H1 (cell line): Measurements from ENCODE around the gene BRD4. TPM values are rescaled to one million over a fixed set of nuclear protein-coding genes. Genes with fewer than 3 reads are reported as not detected.

Source experiments
- CTCF ChIA-PET: fragments of 300-600 bp; sonication (Branson Sonifier 250); formaldehyde crosslinking; loops from one replicate; lab custom pipeline; 2021; ENCODE audit not compliant: partially characterized antibody; lab: Charles Lee
- POLR2A ChIA-PET: fragments of 300-600 bp; sonication (Branson Sonifier 250); formaldehyde crosslinking; loops from one replicate; lab custom pipeline; 2021; ENCODE audit warnings: inconsistent platforms; ENCODE audit not compliant: partially characterized antibody; lab: Charles Lee
- DNase-seq, 2 experiments: peaks; one replicate each; pipeline versions ENCODE4 v3.0.0 to v3.0.0-alpha.2; 2010 to 2022; ENCODE audit warnings: low spot score in 2 of 2, low read depth in 1 of 2, mixed read lengths in 1 of 2
- FAIRE-seq: peaks from 2 replicates; lab custom pipeline; 2011; peaks lifted over from hg19 to GRCh38; lab: Jason Lieb, UNC
- H2AFZ ChIP-seq: 2 replicates; pipeline ENCODE4 v1.8.1; 2012; ENCODE audit warnings: low read length, inconsistent platforms
- H2AK5ac ChIP-seq: 2 replicates; pipeline ENCODE4 v1.6.1; 2013; ENCODE audit warnings: low read depth, low read length
- H2BK120ac ChIP-seq: replicated peaks from 2 replicates; pipeline ENCODE3; 2013; ENCODE audit warnings: low read depth, low read length, inconsistent platforms
- H2BK12ac ChIP-seq: 2 replicates; pipeline ENCODE4 v1.6.1; 2013; ENCODE audit warnings: low read depth, low read length
- H2BK15ac ChIP-seq: 2 replicates; pipeline ENCODE4 v1.6.1; 2013; ENCODE audit warnings: low read length
- H2BK20ac ChIP-seq: 2 replicates; pipeline ENCODE4 v1.6.1; 2013; ENCODE audit warnings: low read length
- H2BK5ac ChIP-seq: 2 replicates; pipeline ENCODE4 v1.6.1; 2013; ENCODE audit warnings: low read depth, low read length
- H3K14ac ChIP-seq: 2 replicates; pipeline ENCODE4 v1.6.1; 2013; ENCODE audit warnings: inconsistent platforms; ENCODE audit not compliant: insufficient read length
- H3K18ac ChIP-seq: 2 replicates; pipeline ENCODE4 v1.6.1; 2013; ENCODE audit warnings: low read length; ENCODE audit errors: extremely low read depth
- H3K23ac ChIP-seq: 2 replicates; pipeline ENCODE4 v1.6.1; 2013; ENCODE audit warnings: inconsistent platforms; ENCODE audit not compliant: insufficient read length
- H3K23me2 ChIP-seq: 2 replicates; pipeline ENCODE4 v1.6.1; 2013; ENCODE audit warnings: low read depth, low read length
- H3K27ac ChIP-seq: 2 replicates; pipeline ENCODE4 v1.6.1; 2011; ENCODE audit warnings: low read depth, low read length, inconsistent platforms
- H3K27me3 ChIP-seq, 4 experiments: replicated peaks in 1 of 4; 1 replicate in 1 of 4; 2 replicates in 3 of 4; pipeline versions ENCODE4 v1.6.1 to v1.8.1; 2011 to 2013; ENCODE audit warnings: low read length in 3 of 4, mild to moderate bottlenecking in 3 of 4, inconsistent platforms in 2 of 4, mixed read lengths in 2 of 4, moderate library complexity in 1 of 4; ENCODE audit not compliant: control insufficient read depth in 3 of 4, insufficient read depth in 3 of 4; ENCODE audit errors: extremely low read depth in 1 of 4
- H3K36me3 ChIP-seq, 4 experiments: 2 replicates each; pipeline versions ENCODE4 v1.6.1 to v1.8.1; 2011 to 2013; ENCODE audit warnings: mild to moderate bottlenecking in 4 of 4, low read length in 3 of 4, moderate library complexity in 2 of 4, control low read depth in 1 of 4, inconsistent platforms in 1 of 4; ENCODE audit not compliant: insufficient read depth in 4 of 4, control insufficient read depth in 2 of 4
- H3K4ac ChIP-seq: replicated peaks from 2 replicates; pipeline ENCODE3; 2013; ENCODE audit warnings: low read length, low read depth, mixed read lengths, inconsistent platforms; ENCODE audit not compliant: insufficient read length
- H3K4me1 ChIP-seq, 4 experiments: replicated peaks in 1 of 4; 1 replicate in 1 of 4; 2 replicates in 3 of 4; pipeline versions ENCODE4 v1.6.1 to v1.8.1; 2011 to 2013; ENCODE audit warnings: low read length in 3 of 4, inconsistent platforms in 2 of 4, mixed read lengths in 1 of 4; ENCODE audit not compliant: insufficient read depth in 4 of 4, control insufficient read depth in 3 of 4
- H3K4me2 ChIP-seq, 2 experiments: 2 replicates each; pipeline versions ENCODE4 v1.6.1 to v1.8.1; 2011 to 2013; ENCODE audit warnings: low read depth in 2 of 2, low read length in 2 of 2, control low read depth in 1 of 2, inconsistent platforms in 1 of 2, mild to moderate bottlenecking in 1 of 2; ENCODE audit not compliant: insufficient read depth in 1 of 2
- H3K4me3 ChIP-seq, 4 experiments: fragments of 200-600, 300-600 bp in 1 of 4; sonication (generic), shearing (Covaris generic), sonication (Bioruptor Twin) in 1 of 4; 2 replicates each; pipeline versions ENCODE4 v1.5.1 to v1.8.1; 2011 to 2016; ENCODE audit warnings: low read length in 4 of 4, low read depth in 3 of 4, control low read depth in 2 of 4, inconsistent platforms in 2 of 4, mild to moderate bottlenecking in 2 of 4, mixed read lengths in 1 of 4, moderate library complexity in 1 of 4; ENCODE audit not compliant: insufficient read depth in 2 of 4; ENCODE audit errors: extremely low read depth in 1 of 4
- H3K56ac ChIP-seq: replicated peaks from 2 replicates; pipeline ENCODE3; 2013; ENCODE audit warnings: low read depth, mild to moderate bottlenecking, mixed read lengths, low read length, inconsistent platforms; ENCODE audit not compliant: insufficient read length
- H3K79me1 ChIP-seq: 2 replicates; pipeline ENCODE4 v1.6.1; 2013; ENCODE audit warnings: low read depth, low read length, control low read depth
- H3K79me2 ChIP-seq, 2 experiments: 2 replicates each; pipeline versions ENCODE4 v1.6.1 to v1.8.1; 2012 to 2013; ENCODE audit warnings: low read length in 2 of 2, mild to moderate bottlenecking in 2 of 2, inconsistent platforms in 1 of 2; ENCODE audit not compliant: insufficient read depth in 2 of 2, control insufficient read depth in 1 of 2
- H3K9ac ChIP-seq, 4 experiments: replicated peaks in 1 of 4; 1 replicate in 1 of 4; 2 replicates in 3 of 4; pipeline versions ENCODE4 v1.6.1 to v1.8.1; 2011 to 2013; ENCODE audit warnings: low read depth in 3 of 4, low read length in 3 of 4, control low read depth in 2 of 4, mild to moderate bottlenecking in 2 of 4, moderate library complexity in 2 of 4, inconsistent platforms in 1 of 4; ENCODE audit errors: extremely low read depth in 1 of 4
- H3K9me3 ChIP-seq, 2 experiments: 2 replicates each; pipeline versions ENCODE4 v1.6.1 to v1.8.1; 2012 to 2013; ENCODE audit warnings: mild to moderate bottlenecking in 2 of 2, moderate library complexity in 2 of 2, control low read depth in 1 of 2, inconsistent platforms in 1 of 2, low read depth in 1 of 2, low read length in 1 of 2, mixed read lengths in 1 of 2; ENCODE audit not compliant: insufficient read depth in 2 of 2
- H4K20me1 ChIP-seq, 2 experiments: replicated peaks in 1 of 2; 2 replicates each; pipeline versions ENCODE3 to v1.8.1; 2011 to 2013; ENCODE audit warnings: inconsistent platforms in 2 of 2, low read length in 2 of 2, mild to moderate bottlenecking in 1 of 2; ENCODE audit not compliant: insufficient read depth in 2 of 2, control insufficient read depth in 1 of 2
- H4K5ac ChIP-seq: 2 replicates; pipeline ENCODE4 v1.6.1; 2013; ENCODE audit warnings: low read length, low read depth, mixed read lengths, inconsistent platforms; ENCODE audit not compliant: insufficient read length
- H4K8ac ChIP-seq: 2 replicates; pipeline ENCODE4 v1.8.0; 2013; ENCODE audit warnings: mild to moderate bottlenecking, moderate library complexity, low read length, inconsistent platforms; ENCODE audit not compliant: insufficient read depth; ENCODE audit errors: extremely low read depth
- H4K91ac ChIP-seq: replicated peaks from 2 replicates; pipeline ENCODE3; 2013; ENCODE audit warnings: low read length, mixed read lengths, inconsistent platforms; ENCODE audit not compliant: insufficient read length
- BACH1 ChIP-seq: IDR thresholded peaks from 2 replicates; pipeline ENCODE4 v1.6.1; 2012; ENCODE audit warnings: low read length, improper control_type of control experiment
- FOSL1 ChIP-seq: IDR thresholded peaks from 2 replicates; pipeline ENCODE4 v1.6.1; 2011; ENCODE audit warnings: mild to moderate bottlenecking, low read depth, low read length, moderate library complexity; ENCODE audit not compliant: insufficient read depth
- HDAC2 ChIP-seq, 2 experiments: fragments of 300-600 bp in 1 of 2; sonication (generic) in 1 of 2; IDR thresholded peaks; 2 replicates each; pipeline ENCODE4 v1.6.1; 2011 to 2012; ENCODE audit warnings: low read depth in 2 of 2, low read length in 2 of 2, mild to moderate bottlenecking in 2 of 2, moderate library complexity in 2 of 2, borderline replicate concordance in 1 of 2, inconsistent platforms in 1 of 2
- NRF1 ChIP-seq: IDR thresholded peaks from 2 replicates; pipeline ENCODE4 v1.6.1; 2011; ENCODE audit warnings: mild to moderate bottlenecking, low read depth, low read length, improper control_type of control experiment
- WGBS, 2 experiments: shearing (Covaris generic) in 1 of 2; methylation state at CpG; one replicate each; pipeline versions ENCODE4 v1.1.6 to v1.1.7; 2013 to 2015; ENCODE audit warnings: low lambda C conversion rate in 2 of 2, mixed read lengths in 2 of 2, inconsistent platforms in 1 of 2, low coverage in 1 of 2, missing lambda C conversion rate in 1 of 2; ENCODE audit not compliant: insufficient replicate concordance in 2 of 2, insufficient coverage in 1 of 2, insufficient read length in 1 of 2; ENCODE audit errors: extremely low coverage in 1 of 2, missing lambda C conversion rate in 1 of 2; 5-methylcytosine and 5-hydroxymethylcytosine counted together
- polyA plus RNA-seq, 7 experiments: library from polyadenylated mRNA; depleted of rRNA in 3 of 7; stranded (reverse) in 5 of 7; unstranded in 2 of 7; fragments of >200 nt in 5 of 7; fragments of 200-250 nt in 2 of 7; gene quantifications; 1 replicate in 5 of 7; 2 replicates in 1 of 7; 4 replicates in 1 of 7; pipeline versions ENCODE4 v1.2.1 to v1.2.3, GENCODE V29; 2011 to 2013; ENCODE audit warnings: missing spikeins in 2 of 7, mixed read lengths in 2 of 7
- total RNA-seq: library from RNA; stranded (reverse); fragmentation: NEBNext Ultra II Directional; extraction: Animal tissue kit (Norgen Biotek cat#: 25700); gene quantifications from 2 replicates; pipeline ENCODE4 v1.2.1, GENCODE V29; 2021

The BRD4 gene
- total and polyA plus RNA-seq, 2 of the 8 experiments (the other 6 are each of a cell fraction or from before 2014, with no cell fraction given): 14.1 to 146 TPM

GRCh38 chr19:15247107-15248014 is 85.0 kb downstream of the BRD4 start:
- peaks cover 9 to 48% (median 23%) of the 10 kb centered on the region in 4 experiments; a peak in 6 of 8 replicates for H3K36me3 ChIP-seq
- no peaks in the 10 kb centered on the region for H3K9me3 ChIP-seq
- no peak overlapping the region for H3K18ac ChIP-seq
- DNase-seq (no peak), FAIRE-seq (no peak)
- peaks cover 0 to 11% (median 4%) of the 10 kb centered on the region in 4 experiments; a peak in 5 of 7 replicates for H3K4me1 ChIP-seq
- no peaks in the 10 kb centered on the region for H3K27me3 ChIP-seq
- no peak overlapping the region for H3K14ac ChIP-seq
- no peak overlapping the region for H3K9ac ChIP-seq
- no peak overlapping the region for H3K23ac ChIP-seq
- TF ChIP-seq BACH1: no peak
- TF ChIP-seq HDAC2 (IDR thresholded peaks at IDR 0.05; ENCODE audit: borderline replicate concordance in 1 of 2, low read depth in 2 of 2, low read length in 2 of 2): no peak
- no peak for TF ChIP-seq NRF1
- TF ChIP-seq FOSL1: no peak
- peaks cover 24% of the 10 kb centered on the region for H3K79me1 ChIP-seq
- no peak overlapping the region for H2AFZ ChIP-seq
- no peak overlapping the region for H3K4me3 ChIP-seq
- no peak overlapping the region for H2BK5ac ChIP-seq
- WGBS, 2 experiments: 85% methylated on average over 18 of the region's 20 CpGs; no CpG with 5 or more reads in 1 of the 2 experiments
- no peak overlapping the region for H2BK20ac ChIP-seq
- H2BK15ac ChIP-seq: no peak overlapping the region
- H2BK12ac ChIP-seq: no peak overlapping the region
- no peak overlapping the region for H2BK120ac ChIP-seq
- no peak overlapping the region for H2AK5ac ChIP-seq
- POLR2A ChIA-PET: interaction anchor here (0.7 to 5.0 kb wide), 3 partner anchors 8 to 98 kb away, joined by 3 to 21 read pairs (median 3); no protein-coding TSS in a partner anchor
- H3K4me2 ChIP-seq: no peak overlapping the region
- peaks cover 26 to 34% of the 10 kb centered on the region in 2 experiments for H4K20me1 ChIP-seq
- H4K5ac ChIP-seq: no peak overlapping the region
- H3K79me2 ChIP-seq: peaks cover 0 to 11% of the 10 kb centered on the region in 2 experiments; a peak in 2 of 4 replicates
- no peak overlapping the region for H3K27ac ChIP-seq
- H3K56ac ChIP-seq: no peak overlapping the region
- H4K91ac ChIP-seq: no peak overlapping the region
- CTCF ChIA-PET: interaction anchor here (0.9 to 2.3 kb wide), 4 partner anchors 8 to 94 kb away, joined by 3 to 6 read pairs (median 3); partner anchors contain the start of gene EPHX3
- H3K23me2 ChIP-seq: no peaks in the 10 kb centered on the region
- no peak overlapping the region for H4K8ac ChIP-seq
- no peak overlapping the region for H3K4ac ChIP-seq
